ENCODE measurements around the gene ARHGAP31. TPM values are rescaled to one million over a fixed set of nuclear protein-coding genes. Genes with fewer than 3 reads are reported as not detected.

Gene ARHGAP31
- total and polyA plus RNA-seq, 3 experiments from 2014 or later: 3.4 to 25.8 (median 24.2) TPM

GRCh38 chr3:119291062-119291700 is 3.0 kb upstream of the ARHGAP31 start:
- H3K4me1 ChIP-seq (ENCODE audit: insufficient read depth, low read length): peaks cover 29% of the 10 kb centered on the region
- H3K27ac ChIP-seq (ENCODE audit: low read depth, low read length): no peak overlapping the region
- Mint-ChIP-seq H3K9me3 (peaks cover 6 to 20% (median 15%) of the 10 kb centered on the region in 5 donors), H3K27me3 (peaks cover 7 to 10% of the 10 kb centered on the region in 2 donors), H3K27ac (peak overlapping the region in 1 of 8 donors; percentile 13), H3K4me1 (peaks cover 26 to 36% (median 27%) of the 10 kb centered on the region in 3 donors), H3K36me3 (peaks cover 6 to 10% (median 8%) of the 10 kb centered on the region in 3 donors), H3K4me3 (peak overlapping the region in 1 of 7 donors; percentile 60)
- no peak overlapping the region for H3K4me3 ChIP-seq (ENCODE audit: low read length)
- ChIA-PET POLR2A (no interaction called here), CTCF (interaction anchor here (0.9 to 2.1 kb wide), 3 partner anchors 9 to 50 kb away, joined by 3 to 8 read pairs (median 3); partner anchors contain the start of gene B4GALT4)
- H3K36me3 ChIP-seq (ENCODE audit: insufficient read depth, low read length): no peaks in the 10 kb centered on the region
- no peaks in the 10 kb centered on the region for H3K27me3 ChIP-seq (ENCODE audit: insufficient read depth, low read length, poor library complexity, severe bottlenecking)
- no peaks in the 10 kb centered on the region for H3K9me3 ChIP-seq (ENCODE audit: low read length)
- DNase-seq: no peak

- Mint-ChIP-seq H3K4me3 (peak overlapping the region; percentile 59 to 96 (median 94)), H3K27me3 (peaks cover 0 to 7% of the 10 kb centered on the region in 2 donors), H3K9me3 (peaks cover 3 to 9% (median 7%) of the 10 kb centered on the region in 5 donors), H3K4me1 (peaks cover 39 to 51% (median 42%) of the 10 kb centered on the region in 3 donors), H3K27ac (peak overlapping the region; percentile 95 to 100 (median 98)), H3K36me3 (peaks cover 6 to 10% (median 8%) of the 10 kb centered on the region in 3 donors)
- peaks cover 32% of the 10 kb centered on the region for H3K4me1 ChIP-seq (ENCODE audit: insufficient read depth, low read length)
- ChIA-PET CTCF (interaction anchor here (1.0 to 2.6 kb wide), 4 partner anchors 13 to 60 kb away, joined by 3 to 18 read pairs (median 4); partner anchors contain the start of gene B4GALT4), POLR2A (interaction anchor here (1.1 to 3.1 kb wide), 2 partner anchors 30 to 171 kb away, joined by 3 to 19 read pairs; partner anchors contain the start of gene TMEM39A)
- H3K36me3 ChIP-seq (ENCODE audit: insufficient read depth, low read length): no peaks in the 10 kb centered on the region
- H3K27ac ChIP-seq (ENCODE audit: low read depth, low read length): no peak overlapping the region
- H3K9me3 ChIP-seq (ENCODE audit: low read length): no peaks in the 10 kb centered on the region
- H3K27me3 ChIP-seq (ENCODE audit: insufficient read depth, low read length, poor library complexity, severe bottlenecking): no peaks in the 10 kb centered on the region
- peak in 1 of 5 donors; percentile 37 for DNase-seq
- H3K4me3 ChIP-seq (ENCODE audit: low read length): peak overlapping the region; percentile 86
Observed at GRCh38 chr3:119292666-119293065, 1.5 kb upstream of the ARHGAP31 start.

DNA sequence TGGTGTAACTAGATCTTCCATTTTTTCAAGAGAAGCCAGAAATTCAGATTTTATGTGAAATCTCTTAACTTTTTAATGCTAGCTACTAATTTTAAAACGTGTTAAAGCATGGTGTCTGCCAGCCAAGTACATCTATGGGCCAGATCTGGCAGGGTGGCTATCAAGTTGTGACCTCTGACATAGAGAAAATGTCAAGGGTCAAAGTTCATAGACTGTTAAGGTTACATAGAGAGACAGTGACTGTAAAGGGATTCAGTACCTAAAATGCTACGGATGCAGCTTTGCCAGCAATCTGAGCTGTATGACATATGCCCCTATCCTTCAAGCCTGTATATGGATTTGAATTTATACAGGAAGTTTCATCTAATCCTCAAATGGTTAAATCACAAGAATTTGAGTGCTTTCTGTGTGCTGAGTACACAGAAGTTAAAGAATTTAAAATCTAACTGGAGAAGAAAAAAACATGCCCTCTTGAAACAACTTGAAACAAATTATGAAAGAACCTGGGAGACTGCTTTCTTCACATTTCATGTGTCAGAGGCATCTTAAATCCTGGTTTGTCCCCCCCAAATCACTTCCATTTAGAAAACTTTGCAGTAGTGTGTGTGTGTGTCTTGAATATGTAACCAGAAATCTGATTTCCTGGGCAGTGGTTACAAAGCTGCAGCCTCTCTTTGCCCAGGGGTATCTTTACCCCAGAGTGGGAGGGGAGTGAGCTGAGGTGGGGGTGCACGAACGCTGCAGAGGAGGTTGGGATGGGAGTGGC is 895 bp upstream of the ARHGAP31 start:
- DNase-seq: no peak
- Histone ChIP-seq H3K36me3 (ENCODE audit: insufficient read depth, low read length) (no peaks in the 10 kb centered on the region), H3K27me3 (ENCODE audit: insufficient read depth, low read length, poor library complexity, severe bottlenecking) (no peaks in the 10 kb centered on the region), H3K4me3 (ENCODE audit: low read length) (peak overlapping the region; percentile 86), H3K27ac (ENCODE audit: low read depth, low read length) (peak overlapping the region; percentile 88), H3K9me3 (ENCODE audit: low read length) (no peaks in the 10 kb centered on the region), H3K4me1 (ENCODE audit: insufficient read depth, low read length) (peaks cover 32% of the 10 kb centered on the region)
- peak overlapping the region; percentile 95 to 100 (median 98) for H3K27ac Mint-ChIP-seq
- ChIA-PET POLR2A (interaction anchor here (1.0 to 3.1 kb wide), 5 partner anchors 29 to 802 kb away, joined by 3 to 19 read pairs (median 7); partner anchors contain the start of genes TIMMDC1 and TMEM39A), CTCF (interaction anchor here (0.5 to 2.6 kb wide), 5 partner anchors 19 to 409 kb away, joined by 3 to 18 read pairs (median 6); partner anchors contain the start of gene B4GALT4)
- peaks cover 0 to 6% of the 10 kb centered on the region in 2 donors for H3K27me3 Mint-ChIP-seq
- H3K9me3 Mint-ChIP-seq: peaks cover 0 to 3% (median 3%) of the 10 kb centered on the region in 5 donors
- peaks cover 45 to 57% (median 48%) of the 10 kb centered on the region in 3 donors for H3K4me1 Mint-ChIP-seq
- H3K4me3 Mint-ChIP-seq: peak overlapping the region; percentile 90 to 96 (median 94)
- H3K36me3 Mint-ChIP-seq: peaks cover 0 to 10% (median 3%) of the 10 kb centered on the region in 3 donors

GRCh38 chr3:119294696-119295671 is 801 bp downstream of the ARHGAP31 start:
- H3K4me1 ChIP-seq (ENCODE audit: insufficient read depth, low read length): peaks cover 32% of the 10 kb centered on the region
- H3K4me3 Mint-ChIP-seq: peak overlapping the region; percentile 90 to 96 (median 94)
- peaks cover 47 to 59% (median 52%) of the 10 kb centered on the region in 3 donors for H3K4me1 Mint-ChIP-seq

DNA sequence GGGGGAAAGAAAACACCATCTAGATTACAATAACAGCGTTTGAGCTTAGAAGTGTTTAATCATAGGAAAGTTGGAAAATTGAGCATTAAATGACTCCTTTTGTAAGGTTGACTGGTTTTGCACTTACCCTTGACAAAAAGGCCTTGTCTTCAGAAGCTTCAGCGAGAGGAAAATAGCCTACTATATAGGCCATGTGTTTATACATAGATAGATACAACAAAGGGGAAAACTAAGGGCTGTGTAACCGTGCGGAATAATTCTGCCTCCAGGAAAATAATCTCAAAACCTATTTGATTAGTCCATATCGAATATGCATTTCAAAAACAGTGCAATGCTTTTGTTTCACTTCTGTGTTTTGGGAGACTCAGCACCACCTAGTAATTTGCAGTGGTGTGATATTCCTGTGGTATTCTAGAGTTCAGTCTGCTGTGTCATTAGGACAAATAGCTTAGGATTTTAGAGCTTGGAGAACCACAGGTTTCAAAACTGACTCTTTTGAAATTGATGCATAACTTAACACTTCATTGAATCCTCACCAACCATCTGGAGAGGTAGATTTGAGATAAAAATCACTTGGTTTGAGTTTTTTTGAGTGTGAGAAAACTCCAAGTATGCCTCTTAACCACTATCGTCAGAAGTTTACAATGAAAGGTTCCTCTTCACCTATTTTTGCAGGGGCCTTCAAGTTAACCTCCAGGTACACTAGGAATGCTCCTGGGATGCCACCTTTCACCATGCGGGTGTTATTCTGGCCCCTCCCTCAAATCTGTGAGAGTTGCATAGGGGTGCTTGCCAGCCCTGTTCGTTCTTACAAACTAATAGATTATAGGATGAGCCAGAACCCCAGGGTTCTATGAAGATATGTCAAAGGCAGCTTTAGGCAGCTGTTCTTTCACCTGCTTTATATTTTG is 1.9 kb downstream of the ARHGAP31 start:
- Histone ChIP-seq H3K36me3 (ENCODE audit: insufficient read depth, low read length) (no peaks in the 10 kb centered on the region), H3K4me3 (ENCODE audit: low read length) (no peak overlapping the region), H3K9me3 (ENCODE audit: low read length) (no peaks in the 10 kb centered on the region), H3K4me1 (ENCODE audit: insufficient read depth, low read length) (peaks cover 32% of the 10 kb centered on the region), H3K27ac (ENCODE audit: low read depth, low read length) (no peak overlapping the region), H3K27me3 (ENCODE audit: insufficient read depth, low read length, poor library complexity, severe bottlenecking) (no peaks in the 10 kb centered on the region)
- Mint-ChIP-seq H3K27ac (peak overlapping the region; percentile 30 to 100 (median 98)), H3K4me3 (peak overlapping the region; percentile 69 to 96 (median 94)), H3K4me1 (peaks cover 47 to 59% (median 52%) of the 10 kb centered on the region in 3 donors), H3K27me3 (peaks cover 0 to 6% of the 10 kb centered on the region in 2 donors), H3K9me3 (peaks cover 0 to 3% (median 0%) of the 10 kb centered on the region in 5 donors), H3K36me3 (peaks cover 0 to 10% (median 0%) of the 10 kb centered on the region in 3 donors)
- ChIA-PET CTCF (interaction anchor here (0.9 to 2.2 kb wide), 7 partner anchors 22 to 68 kb away, joined by 3 to 10 read pairs (median 3); partner anchors contain the start of gene B4GALT4), POLR2A (interaction anchor here (1.2 to 3.1 kb wide), 4 partner anchors 26 to 167 kb away, joined by 3 to 19 read pairs (median 14); partner anchors contain the start of genes B4GALT4 and TMEM39A)
- DNase-seq: no peak

More at GRCh38 chr3:119294696-119295671, 801 bp downstream of the ARHGAP31 start:
- Mint-ChIP-seq H3K27me3 (peaks cover 0 to 6% of the 10 kb centered on the region in 2 donors), H3K36me3 (peaks cover 0 to 10% (median 0%) of the 10 kb centered on the region in 3 donors), H3K9me3 (peaks cover 0 to 3% (median 0%) of the 10 kb centered on the region in 5 donors), H3K27ac (peak overlapping the region; percentile 95 to 100 (median 98))
- H3K27me3 ChIP-seq (ENCODE audit: insufficient read depth, low read length, poor library complexity, severe bottlenecking): no peaks in the 10 kb centered on the region
- no peaks in the 10 kb centered on the region for H3K36me3 ChIP-seq (ENCODE audit: insufficient read depth, low read length)
- no peaks in the 10 kb centered on the region for H3K9me3 ChIP-seq (ENCODE audit: low read length)
- H3K4me3 ChIP-seq (ENCODE audit: low read length): peak overlapping the region; percentile 86
- DNase-seq: peak; percentile 38 to 79 (median 67)
- POLR2A ChIA-PET: interaction anchor here (0.7 to 3.1 kb wide), 7 partner anchors 28 to 203 kb away, joined by 3 to 19 read pairs (median 7); partner anchors contain the start of genes B4GALT4, TIMMDC1 and TMEM39A
- peak overlapping the region; percentile 88 for H3K27ac ChIP-seq (ENCODE audit: low read depth, low read length)
- CTCF ChIA-PET: interaction anchor here (0.9 to 2.6 kb wide), 9 partner anchors 20 to 57 kb away, joined by 3 to 18 read pairs (median 3); partner anchors contain the start of gene B4GALT4

- Mint-ChIP-seq H3K4me3 (peak overlapping the region; percentile 1 to 69 (median 26)), H3K27me3 (peaks cover 0 to 6% of the 10 kb centered on the region in 2 donors), H3K36me3 (peaks cover 0 to 10% (median 0%) of the 10 kb centered on the region in 3 donors), H3K9me3 (peaks cover 0 to 3% (median 0%) of the 10 kb centered on the region in 5 donors), H3K27ac (peak overlapping the region; percentile 30 to 99 (median 91)), H3K4me1 (peaks cover 47 to 65% (median 52%) of the 10 kb centered on the region in 3 donors)
- H3K36me3 ChIP-seq (ENCODE audit: insufficient read depth, low read length): no peaks in the 10 kb centered on the region
- peaks cover 32% of the 10 kb centered on the region for H3K4me1 ChIP-seq (ENCODE audit: insufficient read depth, low read length)
- no peak overlapping the region for H3K4me3 ChIP-seq (ENCODE audit: low read length)
- H3K9me3 ChIP-seq (ENCODE audit: low read length): no peaks in the 10 kb centered on the region
- no peak for DNase-seq
- no peaks in the 10 kb centered on the region for H3K27me3 ChIP-seq (ENCODE audit: insufficient read depth, low read length, poor library complexity, severe bottlenecking)
- ChIA-PET POLR2A (interaction anchor here (0.6 kb wide), 1 partner anchor 20 kb away, joined by 3 read pairs; no protein-coding TSS in a partner anchor), CTCF (interaction anchor here (1.0 to 1.7 kb wide), 5 partner anchors 17 to 69 kb away, joined by 3 to 4 read pairs (median 3); partner anchors contain the start of gene B4GALT4)
- H3K27ac ChIP-seq (ENCODE audit: low read depth, low read length): no peak overlapping the region
Observed at GRCh38 chr3:119296727-119297122, 2.5 kb downstream of the ARHGAP31 start.

Data from CD8-positive, alpha-beta memory T cell (primary cell).